Neutrophil (primary cell): ENCODE measurements around the gene KAT7.

Source experiments
- H3K27ac ChIP-seq: fragments of 200-600 bp; sonication (generic); 2 replicates; pipeline ENCODE4 v1.5.1; 2016; ENCODE audit warnings: mild to moderate bottlenecking, moderate library complexity
- H3K27me3 ChIP-seq: fragments of 200-600 bp; sonication (generic); 2 replicates; pipeline ENCODE4 v1.6.0; 2016; ENCODE audit warnings: mild to moderate bottlenecking
- H3K36me3 ChIP-seq: fragments of 200-600 bp; sonication (generic); 2 replicates; pipeline ENCODE4 v1.5.1; 2017
- H3K4me1 ChIP-seq, 2 experiments: fragments of 200-600 bp in 1 of 2; sonication (generic) in 1 of 2; 1 replicate in 1 of 2; 2 replicates in 1 of 2; pipeline versions ENCODE4 v1.5.1 to v1.6.1; 2013 to 2016; ENCODE audit warnings: low read depth in 1 of 2, low read length in 1 of 2, mild to moderate bottlenecking in 1 of 2, moderate library complexity in 1 of 2; ENCODE audit not compliant: control insufficient read depth in 1 of 2, insufficient read depth in 1 of 2
- H3K4me3 ChIP-seq, 2 experiments: fragments of 200-600 bp in 1 of 2; sonication (generic) in 1 of 2; 1 replicate in 1 of 2; 2 replicates in 1 of 2; pipeline ENCODE4 v1.5.1; 2013 to 2016; ENCODE audit warnings: low read depth in 1 of 2, low read length in 1 of 2, mild to moderate bottlenecking in 1 of 2, moderate library complexity in 1 of 2
- H3K9me3 ChIP-seq: fragments of 200-600 bp; sonication (generic); 2 replicates; pipeline ENCODE4 v1.5.1; 2016
- TF ChIP-seq, protein P1 (sequence below): fragments of 200-600 bp; sonication (generic); IDR thresholded peaks from 2 replicates; pipeline ENCODE4 v1.5.1; 2016; ENCODE audit warnings: antibody characterized with exemption

The KAT7 gene

DNA sequence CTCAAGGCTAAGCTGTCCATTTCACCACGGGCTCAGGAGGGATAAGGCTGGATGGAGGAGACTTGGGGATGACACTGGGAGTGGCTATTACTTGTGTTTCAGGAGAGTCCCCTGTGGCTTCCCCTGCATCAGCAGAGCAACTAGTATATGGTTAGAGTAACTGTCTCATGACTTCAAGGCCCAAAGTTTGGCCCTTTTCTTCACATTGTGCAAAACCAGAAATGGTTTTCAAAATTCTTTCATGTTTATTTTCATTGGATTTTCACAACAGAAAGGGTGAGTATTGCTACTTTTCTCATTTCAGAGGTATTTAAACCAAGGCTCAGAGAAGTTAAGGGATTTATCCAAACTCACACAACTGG, 77.5 kb downstream of the KAT7 start:
- no peak overlapping the region for H3K4me3 ChIP-seq

DNA sequence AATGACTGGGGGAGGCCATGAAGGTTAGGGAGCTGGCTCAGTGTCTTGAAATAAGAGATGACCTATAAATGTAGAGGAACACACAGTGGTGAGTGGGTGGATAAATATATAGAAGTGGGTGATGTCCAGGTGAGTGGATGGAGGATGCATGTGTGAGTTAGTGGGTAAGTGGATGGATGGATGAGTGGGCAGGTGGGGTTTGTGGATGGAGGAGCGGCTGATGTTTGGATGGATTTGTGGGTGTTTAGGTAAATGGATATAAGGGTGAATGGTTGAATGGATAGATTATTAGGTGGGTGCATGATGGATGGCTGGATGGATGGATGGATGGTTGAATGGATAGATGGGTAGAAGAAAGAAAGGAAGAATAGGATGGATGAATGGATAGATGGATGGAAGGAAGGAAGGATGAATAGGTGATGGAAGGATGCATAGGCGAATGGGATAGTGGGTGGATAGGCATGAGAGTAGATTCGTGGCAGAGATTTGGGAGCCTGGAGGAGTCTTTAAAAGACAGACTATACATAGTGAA, 78.5 kb downstream of the KAT7 start:
- no peak overlapping the region for H3K4me3 ChIP-seq
- H3K4me1 ChIP-seq, result no peaks in the 10 kb centered on the region
- H3K36me3 ChIP-seq, result no peaks in the 10 kb centered on the region
- TF ChIP-seq, protein P1, sequence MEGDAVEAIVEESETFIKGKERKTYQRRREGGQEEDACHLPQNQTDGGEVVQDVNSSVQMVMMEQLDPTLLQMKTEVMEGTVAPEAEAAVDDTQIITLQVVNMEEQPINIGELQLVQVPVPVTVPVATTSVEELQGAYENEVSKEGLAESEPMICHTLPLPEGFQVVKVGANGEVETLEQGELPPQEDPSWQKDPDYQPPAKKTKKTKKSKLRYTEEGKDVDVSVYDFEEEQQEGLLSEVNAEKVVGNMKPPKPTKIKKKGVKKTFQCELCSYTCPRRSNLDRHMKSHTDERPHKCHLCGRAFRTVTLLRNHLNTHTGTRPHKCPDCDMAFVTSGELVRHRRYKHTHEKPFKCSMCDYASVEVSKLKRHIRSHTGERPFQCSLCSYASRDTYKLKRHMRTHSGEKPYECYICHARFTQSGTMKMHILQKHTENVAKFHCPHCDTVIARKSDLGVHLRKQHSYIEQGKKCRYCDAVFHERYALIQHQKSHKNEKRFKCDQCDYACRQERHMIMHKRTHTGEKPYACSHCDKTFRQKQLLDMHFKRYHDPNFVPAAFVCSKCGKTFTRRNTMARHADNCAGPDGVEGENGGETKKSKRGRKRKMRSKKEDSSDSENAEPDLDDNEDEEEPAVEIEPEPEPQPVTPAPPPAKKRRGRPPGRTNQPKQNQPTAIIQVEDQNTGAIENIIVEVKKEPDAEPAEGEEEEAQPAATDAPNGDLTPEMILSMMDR, result no peak
- H3K27me3 ChIP-seq, result peaks cover 29% of the 10 kb centered on the region
- H3K27ac ChIP-seq, result no peak overlapping the region
- no peaks in the 10 kb centered on the region for H3K9me3 ChIP-seq

More for the DNA sequence above, 77.5 kb downstream of the KAT7 start:
- Histone ChIP-seq H3K9me3 (no peaks in the 10 kb centered on the region), H3K4me1 (no peaks in the 10 kb centered on the region), H3K27ac (no peak overlapping the region), H3K36me3 (no peaks in the 10 kb centered on the region), H3K27me3 (peaks cover 36% of the 10 kb centered on the region)
- TF ChIP-seq, protein P1, result no peak

DNA sequence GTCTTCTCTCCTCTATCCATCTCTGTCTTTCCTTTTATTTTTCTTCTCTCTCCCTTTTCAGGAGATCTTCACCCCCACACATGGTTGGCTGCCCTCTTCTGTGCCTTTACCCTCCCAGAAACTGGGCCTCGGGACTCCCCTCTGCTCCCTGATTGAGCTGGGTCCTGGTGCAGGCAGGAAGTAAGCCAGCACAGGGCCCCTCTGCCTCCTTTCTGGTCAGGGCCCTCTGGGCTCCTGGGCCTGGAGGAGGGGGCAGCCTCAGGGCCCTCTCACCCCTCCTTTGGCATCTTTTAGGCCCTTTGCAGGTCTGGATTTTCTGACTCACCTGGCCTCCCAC, 80.5 kb downstream of the KAT7 start:
- no peaks in the 10 kb centered on the region for H3K4me1 ChIP-seq
- TF ChIP-seq, protein P1, result no peak
- peaks cover 18% of the 10 kb centered on the region for H3K27me3 ChIP-seq
- no peaks in the 10 kb centered on the region for H3K9me3 ChIP-seq
- H3K27ac ChIP-seq, result no peak overlapping the region
- H3K36me3 ChIP-seq, result no peaks in the 10 kb centered on the region
- no peak overlapping the region for H3K4me3 ChIP-seq

DNA sequence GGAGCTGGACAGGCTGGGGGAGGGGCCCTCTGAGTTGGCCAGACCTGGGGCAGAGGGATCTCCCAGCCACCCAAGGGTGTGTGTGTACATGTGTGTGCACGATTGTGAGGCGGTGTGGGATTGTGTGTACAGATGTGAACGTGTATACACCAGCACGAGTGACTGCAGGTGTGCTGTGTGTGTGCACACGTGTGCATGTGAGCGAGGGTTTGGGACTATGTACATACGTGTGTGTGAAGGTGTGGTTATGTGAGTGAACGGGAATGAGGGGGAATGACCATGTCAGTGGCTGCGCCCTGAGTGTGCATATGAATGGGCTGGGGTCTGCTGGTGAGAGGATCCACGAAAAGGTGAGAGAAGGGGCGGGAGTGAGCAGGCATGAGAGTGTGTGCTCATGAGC, 81.8 kb downstream of the KAT7 start:
- peaks cover 22% of the 10 kb centered on the region for H3K27me3 ChIP-seq
- no peaks in the 10 kb centered on the region for H3K9me3 ChIP-seq
- H3K4me1 ChIP-seq, result no peaks in the 10 kb centered on the region
- no peaks in the 10 kb centered on the region for H3K36me3 ChIP-seq
- no peak overlapping the region for H3K27ac ChIP-seq
- TF ChIP-seq, protein P1, result no peak
- H3K4me3 ChIP-seq, result no peak overlapping the region

DNA sequence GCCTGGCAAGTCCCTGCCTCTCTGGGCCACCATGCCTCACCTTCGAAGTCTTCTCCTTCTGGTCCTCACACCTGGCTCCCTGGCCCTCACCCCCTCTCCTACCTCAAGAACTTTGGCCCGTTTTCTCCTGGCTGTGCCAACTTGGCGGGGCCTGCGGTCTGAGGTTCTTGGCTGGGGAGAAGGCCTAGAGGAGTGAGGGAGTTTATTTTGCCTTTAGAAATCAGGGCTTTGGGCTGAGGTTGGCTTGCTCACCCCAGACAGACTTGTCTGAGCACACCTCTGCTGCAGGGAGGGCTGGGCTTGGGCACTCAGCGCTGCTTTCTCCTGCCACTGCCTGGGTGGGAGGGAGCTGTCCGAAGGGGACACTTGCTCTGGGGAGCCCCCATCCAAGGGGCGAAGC, 82.7 kb downstream of the KAT7 start:
- Histone ChIP-seq H3K9me3 (no peaks in the 10 kb centered on the region), H3K36me3 (no peaks in the 10 kb centered on the region), H3K4me1 (no peaks in the 10 kb centered on the region), H3K4me3 (no peak overlapping the region), H3K27ac (no peak overlapping the region), H3K27me3 (peaks cover 30% of the 10 kb centered on the region)
- TF ChIP-seq, protein P1, result no peak

DNA sequence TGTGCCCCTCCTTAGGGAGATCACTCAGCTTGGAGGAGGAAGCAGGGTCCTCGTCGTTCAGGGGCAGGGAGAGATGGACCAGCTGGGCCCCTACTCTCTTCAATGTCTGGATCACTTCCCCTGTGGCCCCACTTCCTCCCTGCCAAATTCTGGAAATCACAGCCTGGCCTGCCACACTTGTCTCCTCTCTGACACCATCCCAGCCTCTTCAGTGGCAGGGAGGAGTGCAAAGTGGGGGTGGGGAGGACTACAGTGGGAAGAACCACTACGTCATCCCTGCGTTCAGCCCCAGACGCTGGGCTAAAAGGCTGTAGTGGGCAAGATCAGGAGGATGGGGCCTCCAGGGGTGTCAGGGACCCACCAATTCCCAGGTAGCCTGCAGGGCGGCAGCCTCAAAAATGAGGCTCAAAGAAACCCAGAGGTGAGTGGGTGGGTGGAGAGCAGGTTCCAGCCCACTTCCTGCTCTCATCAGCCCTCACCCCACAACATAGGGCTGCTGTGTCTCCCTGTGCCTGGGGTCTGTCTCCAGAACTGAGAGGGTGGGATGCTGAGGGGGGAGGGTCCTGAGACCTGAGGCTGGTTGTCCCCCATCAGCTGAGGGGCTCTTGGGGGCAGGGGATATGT, 84.4 kb downstream of the KAT7 start:
- no peak overlapping the region for H3K4me3 ChIP-seq
- no peak overlapping the region for H3K27ac ChIP-seq
- peaks cover 45% of the 10 kb centered on the region for H3K27me3 ChIP-seq
- H3K36me3 ChIP-seq, result no peaks in the 10 kb centered on the region
- TF ChIP-seq, protein P1, result no peak
- H3K9me3 ChIP-seq, result no peaks in the 10 kb centered on the region
- no peaks in the 10 kb centered on the region for H3K4me1 ChIP-seq
